H1 (cell line): ENCODE data around the gene RCC1. TPM values are rescaled to one million over a fixed set of nuclear protein-coding genes. Genes with fewer than 3 reads are reported as not detected.
A peak's percentile ranks its signal among the peaks of the same experiment; 100 is the strongest.

ENCODE experiments used
- CTCF ChIA-PET: fragments of 300-600 bp; sonication (Branson Sonifier 250); formaldehyde crosslinking; loops from one replicate; lab custom pipeline; 2021; ENCODE audit not compliant: partially characterized antibody; lab: Charles Lee
- POLR2A ChIA-PET: fragments of 300-600 bp; sonication (Branson Sonifier 250); formaldehyde crosslinking; loops from one replicate; lab custom pipeline; 2021; ENCODE audit warnings: inconsistent platforms; ENCODE audit not compliant: partially characterized antibody; lab: Charles Lee
- DNase-seq, 2 experiments: peaks; one replicate each; pipeline versions ENCODE4 v3.0.0 to v3.0.0-alpha.2; 2010 to 2022; ENCODE audit warnings: low spot score in 2 of 2, low read depth in 1 of 2, mixed read lengths in 1 of 2
- FAIRE-seq: peaks from 2 replicates; lab custom pipeline; 2011; peaks lifted over from hg19 to GRCh38; lab: Jason Lieb, UNC
- H2AFZ ChIP-seq: 2 replicates; pipeline ENCODE4 v1.8.1; 2012; ENCODE audit warnings: low read length, inconsistent platforms
- H2AK5ac ChIP-seq: 2 replicates; pipeline ENCODE4 v1.6.1; 2013; ENCODE audit warnings: low read depth, low read length
- H2BK120ac ChIP-seq: replicated peaks from 2 replicates; pipeline ENCODE3; 2013; ENCODE audit warnings: low read depth, low read length, inconsistent platforms
- H2BK12ac ChIP-seq: 2 replicates; pipeline ENCODE4 v1.6.1; 2013; ENCODE audit warnings: low read depth, low read length
- H2BK15ac ChIP-seq: 2 replicates; pipeline ENCODE4 v1.6.1; 2013; ENCODE audit warnings: low read length
- H2BK20ac ChIP-seq: 2 replicates; pipeline ENCODE4 v1.6.1; 2013; ENCODE audit warnings: low read length
- H2BK5ac ChIP-seq: 2 replicates; pipeline ENCODE4 v1.6.1; 2013; ENCODE audit warnings: low read depth, low read length
- H3K14ac ChIP-seq: 2 replicates; pipeline ENCODE4 v1.6.1; 2013; ENCODE audit warnings: inconsistent platforms; ENCODE audit not compliant: insufficient read length
- H3K18ac ChIP-seq: 2 replicates; pipeline ENCODE4 v1.6.1; 2013; ENCODE audit warnings: low read length; ENCODE audit errors: extremely low read depth
- H3K23ac ChIP-seq: 2 replicates; pipeline ENCODE4 v1.6.1; 2013; ENCODE audit warnings: inconsistent platforms; ENCODE audit not compliant: insufficient read length
- H3K23me2 ChIP-seq: 2 replicates; pipeline ENCODE4 v1.6.1; 2013; ENCODE audit warnings: low read depth, low read length
- H3K27ac ChIP-seq: 2 replicates; pipeline ENCODE4 v1.6.1; 2011; ENCODE audit warnings: low read depth, low read length, inconsistent platforms
- H3K27me3 ChIP-seq, 4 experiments: replicated peaks in 1 of 4; 1 replicate in 1 of 4; 2 replicates in 3 of 4; pipeline versions ENCODE4 v1.6.1 to v1.8.1; 2011 to 2013; ENCODE audit warnings: low read length in 3 of 4, mild to moderate bottlenecking in 3 of 4, inconsistent platforms in 2 of 4, mixed read lengths in 2 of 4, moderate library complexity in 1 of 4; ENCODE audit not compliant: control insufficient read depth in 3 of 4, insufficient read depth in 3 of 4; ENCODE audit errors: extremely low read depth in 1 of 4
- H3K36me3 ChIP-seq, 4 experiments: 2 replicates each; pipeline versions ENCODE4 v1.6.1 to v1.8.1; 2011 to 2013; ENCODE audit warnings: mild to moderate bottlenecking in 4 of 4, low read length in 3 of 4, moderate library complexity in 2 of 4, control low read depth in 1 of 4, inconsistent platforms in 1 of 4; ENCODE audit not compliant: insufficient read depth in 4 of 4, control insufficient read depth in 2 of 4
- H3K4ac ChIP-seq: replicated peaks from 2 replicates; pipeline ENCODE3; 2013; ENCODE audit warnings: low read length, low read depth, mixed read lengths, inconsistent platforms; ENCODE audit not compliant: insufficient read length
- H3K4me1 ChIP-seq, 4 experiments: replicated peaks in 1 of 4; 1 replicate in 1 of 4; 2 replicates in 3 of 4; pipeline versions ENCODE4 v1.6.1 to v1.8.1; 2011 to 2013; ENCODE audit warnings: low read length in 3 of 4, inconsistent platforms in 2 of 4, mixed read lengths in 1 of 4; ENCODE audit not compliant: insufficient read depth in 4 of 4, control insufficient read depth in 3 of 4
- H3K4me2 ChIP-seq, 2 experiments: 2 replicates each; pipeline versions ENCODE4 v1.6.1 to v1.8.1; 2011 to 2013; ENCODE audit warnings: low read depth in 2 of 2, low read length in 2 of 2, control low read depth in 1 of 2, inconsistent platforms in 1 of 2, mild to moderate bottlenecking in 1 of 2; ENCODE audit not compliant: insufficient read depth in 1 of 2
- H3K4me3 ChIP-seq, 4 experiments: fragments of 200-600, 300-600 bp in 1 of 4; sonication (generic), shearing (Covaris generic), sonication (Bioruptor Twin) in 1 of 4; 2 replicates each; pipeline versions ENCODE4 v1.5.1 to v1.8.1; 2011 to 2016; ENCODE audit warnings: low read length in 4 of 4, low read depth in 3 of 4, control low read depth in 2 of 4, inconsistent platforms in 2 of 4, mild to moderate bottlenecking in 2 of 4, mixed read lengths in 1 of 4, moderate library complexity in 1 of 4; ENCODE audit not compliant: insufficient read depth in 2 of 4; ENCODE audit errors: extremely low read depth in 1 of 4
- H3K56ac ChIP-seq: replicated peaks from 2 replicates; pipeline ENCODE3; 2013; ENCODE audit warnings: low read depth, mild to moderate bottlenecking, mixed read lengths, low read length, inconsistent platforms; ENCODE audit not compliant: insufficient read length
- H3K79me1 ChIP-seq: 2 replicates; pipeline ENCODE4 v1.6.1; 2013; ENCODE audit warnings: low read depth, low read length, control low read depth
- H3K79me2 ChIP-seq, 2 experiments: 2 replicates each; pipeline versions ENCODE4 v1.6.1 to v1.8.1; 2012 to 2013; ENCODE audit warnings: low read length in 2 of 2, mild to moderate bottlenecking in 2 of 2, inconsistent platforms in 1 of 2; ENCODE audit not compliant: insufficient read depth in 2 of 2, control insufficient read depth in 1 of 2
- H3K9ac ChIP-seq, 4 experiments: replicated peaks in 1 of 4; 1 replicate in 1 of 4; 2 replicates in 3 of 4; pipeline versions ENCODE4 v1.6.1 to v1.8.1; 2011 to 2013; ENCODE audit warnings: low read depth in 3 of 4, low read length in 3 of 4, control low read depth in 2 of 4, mild to moderate bottlenecking in 2 of 4, moderate library complexity in 2 of 4, inconsistent platforms in 1 of 4; ENCODE audit errors: extremely low read depth in 1 of 4
- H3K9me3 ChIP-seq, 2 experiments: 2 replicates each; pipeline versions ENCODE4 v1.6.1 to v1.8.1; 2012 to 2013; ENCODE audit warnings: mild to moderate bottlenecking in 2 of 2, moderate library complexity in 2 of 2, control low read depth in 1 of 2, inconsistent platforms in 1 of 2, low read depth in 1 of 2, low read length in 1 of 2, mixed read lengths in 1 of 2; ENCODE audit not compliant: insufficient read depth in 2 of 2
- H4K20me1 ChIP-seq, 2 experiments: replicated peaks in 1 of 2; 2 replicates each; pipeline versions ENCODE3 to v1.8.1; 2011 to 2013; ENCODE audit warnings: inconsistent platforms in 2 of 2, low read length in 2 of 2, mild to moderate bottlenecking in 1 of 2; ENCODE audit not compliant: insufficient read depth in 2 of 2, control insufficient read depth in 1 of 2
- H4K5ac ChIP-seq: 2 replicates; pipeline ENCODE4 v1.6.1; 2013; ENCODE audit warnings: low read length, low read depth, mixed read lengths, inconsistent platforms; ENCODE audit not compliant: insufficient read length
- H4K8ac ChIP-seq: 2 replicates; pipeline ENCODE4 v1.8.0; 2013; ENCODE audit warnings: mild to moderate bottlenecking, moderate library complexity, low read length, inconsistent platforms; ENCODE audit not compliant: insufficient read depth; ENCODE audit errors: extremely low read depth
- H4K91ac ChIP-seq: replicated peaks from 2 replicates; pipeline ENCODE3; 2013; ENCODE audit warnings: low read length, mixed read lengths, inconsistent platforms; ENCODE audit not compliant: insufficient read length
- ASH2L ChIP-seq: fragments of 200-600, 300-600 bp; sonication (generic); IDR thresholded peaks from one replicate; pipeline ENCODE4 v1.7.1; 2017; ENCODE audit warnings: low read length
- CREB1 ChIP-seq: IDR thresholded peaks from 2 replicates; pipeline ENCODE4 v1.6.1; 2012; ENCODE audit warnings: inconsistent platforms
- E2F6 ChIP-seq: IDR thresholded peaks from 2 replicates; pipeline ENCODE4 v1.6.1; 2012; ENCODE audit warnings: inconsistent platforms
- HDAC2 ChIP-seq, 2 experiments: fragments of 300-600 bp in 1 of 2; sonication (generic) in 1 of 2; IDR thresholded peaks; 2 replicates each; pipeline ENCODE4 v1.6.1; 2011 to 2012; ENCODE audit warnings: low read depth in 2 of 2, low read length in 2 of 2, mild to moderate bottlenecking in 2 of 2, moderate library complexity in 2 of 2, borderline replicate concordance in 1 of 2, inconsistent platforms in 1 of 2
- POU5F1 ChIP-seq: IDR thresholded peaks from 2 replicates; pipeline ENCODE4 v1.6.1; 2011; ENCODE audit warnings: low read depth, mild to moderate bottlenecking, low read length, moderate library complexity
- RFX5 ChIP-seq: IDR thresholded peaks from 2 replicates; pipeline ENCODE4 v1.6.1; 2011; ENCODE audit warnings: low read depth, low read length, improper control_type of control experiment, borderline replicate concordance
- SIN3A ChIP-seq, 2 experiments: IDR thresholded peaks in 1 of 2; conservative IDR thresholded peaks in 1 of 2; 2 replicates each; pipeline ENCODE4 v1.6.1; 2011 to 2012; ENCODE audit warnings: low read length in 2 of 2, improper control_type of control experiment in 1 of 2, low read depth in 1 of 2, mild to moderate bottlenecking in 1 of 2
- SIRT6 ChIP-seq: IDR thresholded peaks from one replicate; pipeline ENCODE4 v1.7.1; 2012; ENCODE audit warnings: low read length, inconsistent platforms
- SIX5 ChIP-seq: IDR thresholded peaks from 2 replicates; pipeline ENCODE4 v1.6.1; 2011; ENCODE audit warnings: mild to moderate bottlenecking, low read depth, low read length
- USF2 ChIP-seq: IDR thresholded peaks from 2 replicates; pipeline ENCODE4 v1.6.1; 2011; ENCODE audit warnings: low read length, improper control_type of control experiment
- WGBS, 2 experiments: shearing (Covaris generic) in 1 of 2; methylation state at CpG; one replicate each; pipeline versions ENCODE4 v1.1.6 to v1.1.7; 2013 to 2015; ENCODE audit warnings: low lambda C conversion rate in 2 of 2, mixed read lengths in 2 of 2, inconsistent platforms in 1 of 2, low coverage in 1 of 2, missing lambda C conversion rate in 1 of 2; ENCODE audit not compliant: insufficient replicate concordance in 2 of 2, insufficient coverage in 1 of 2, insufficient read length in 1 of 2; ENCODE audit errors: extremely low coverage in 1 of 2, missing lambda C conversion rate in 1 of 2; 5-methylcytosine and 5-hydroxymethylcytosine counted together
- polyA plus RNA-seq, 7 experiments: library from polyadenylated mRNA; depleted of rRNA in 3 of 7; stranded (reverse) in 5 of 7; unstranded in 2 of 7; fragments of >200 nt in 5 of 7; fragments of 200-250 nt in 2 of 7; gene quantifications; 1 replicate in 5 of 7; 2 replicates in 1 of 7; 4 replicates in 1 of 7; pipeline versions ENCODE4 v1.2.1 to v1.2.3, GENCODE V29; 2011 to 2013; ENCODE audit warnings: missing spikeins in 2 of 7, mixed read lengths in 2 of 7
- total RNA-seq: library from RNA; stranded (reverse); fragmentation: NEBNext Ultra II Directional; extraction: Animal tissue kit (Norgen Biotek cat#: 25700); gene quantifications from 2 replicates; pipeline ENCODE4 v1.2.1, GENCODE V29; 2021

The RCC1 gene
- total and polyA plus RNA-seq, 2 of the 8 experiments (the other 6 are each of a cell fraction or from before 2014, with no cell fraction given), result 48.5 to 98.4 TPM

GRCh38 chr1:28509705-28510272, 3.9 kb downstream of the RCC1 start:
- Histone ChIP-seq H2BK5ac (peak overlapping the region; percentile 95), H3K9me3 (no peaks in the 10 kb centered on the region), H3K4me2 (peak overlapping the region; percentile 92 to 94), H3K56ac (peak overlapping the region; percentile 82), H2AFZ (no peak overlapping the region), H3K23me2 (peaks cover 10% of the 10 kb centered on the region), H4K8ac (peak overlapping the region; percentile 76; the same call in 1 of the 2 replicates), H2AK5ac (no peak overlapping the region), H3K36me3 (peaks cover 41 to 73% (median 45%) of the 10 kb centered on the region in 4 experiments), H3K27ac (peak overlapping the region; percentile 95), H2BK120ac (peak overlapping the region; percentile 8), H4K20me1 (peaks cover 7 to 8% of the 10 kb centered on the region in 2 experiments), H2BK12ac (no peak overlapping the region), H3K23ac (no peak overlapping the region), H3K9ac (peak overlapping the region in 3 of 4 experiments; percentile 19 to 97 (median 30); a peak in 6 of 7 replicates), H2BK20ac (no peak overlapping the region), H3K27me3 (no peaks in the 10 kb centered on the region), H3K4me1 (peaks cover 5 to 17% (median 9%) of the 10 kb centered on the region in 4 experiments; a peak in 5 of 7 replicates), H3K18ac (peak overlapping the region; percentile 64), H4K5ac (peak overlapping the region; percentile 70), H3K79me1 (no peaks in the 10 kb centered on the region), H3K79me2 (peaks cover 0 to 24% of the 10 kb centered on the region in 2 experiments; a peak in 2 of 4 replicates), H2BK15ac (no peak overlapping the region), H4K91ac (peak overlapping the region; percentile 18), H3K14ac (no peak overlapping the region), H3K4ac (no peak overlapping the region), H3K4me3 (peak overlapping the region in 2 of 4 experiments; percentile 7 to 96; a peak in 2 of 8 replicates)
- POLR2A ChIA-PET, result interaction anchor here (0.5 to 31.3 kb wide), 58 partner anchors 10 to 679 kb away, joined by 3 to 660 read pairs (median 5); partner anchors contain the start of genes ATP5IF1, EYA3, MED18 and PHACTR4
- FAIRE-seq (no peak), DNase-seq (no peak)
- 93% methylated on average over 8 of the region's 8 CpGs; no CpG with 5 or more reads in 1 of the 2 experiments for WGBS, 2 experiments
- CTCF ChIA-PET, result interaction anchor here (0.5 to 1.8 kb wide), 5 partner anchors 11 to 368 kb away, joined by 3 to 5 read pairs (median 4); no protein-coding TSS in a partner anchor
- TF ChIP-seq USF2 (peak; percentile 17; the same call in 1 of the 2 replicates), SIX5 (no peak), CREB1 (no peak), ASH2L (peak; percentile 41), RFX5 (0 out of 2 replicates have a peak, but pooled peaks have one; percentile 15), HDAC2 (IDR thresholded peaks at IDR 0.05; ENCODE audit: borderline replicate concordance in 1 of 2, low read depth in 2 of 2, low read length in 2 of 2) (no peak), POU5F1 (no peak), SIN3A (conservative IDR thresholded peaks at IDR 0.05 in 1 of 2, IDR thresholded peaks at IDR 0.05 in 1 of 2; ENCODE audit: low read depth in 1 of 2, low read length in 2 of 2) (peak in 1 of 2 experiments; percentile 16; a peak in 1 of 4 replicates), SIRT6 (peak; percentile 95), E2F6 (peak; percentile 13; the same call in 1 of the 2 replicates)
